ENCODE data around the gene NRXN3.
"Not testable (repeated sequence)": the region's sequence is repeated elsewhere in the genome, so short reads cannot be mapped to it uniquely, and the experiment has no call there.

NRXN3 gene

DNA sequence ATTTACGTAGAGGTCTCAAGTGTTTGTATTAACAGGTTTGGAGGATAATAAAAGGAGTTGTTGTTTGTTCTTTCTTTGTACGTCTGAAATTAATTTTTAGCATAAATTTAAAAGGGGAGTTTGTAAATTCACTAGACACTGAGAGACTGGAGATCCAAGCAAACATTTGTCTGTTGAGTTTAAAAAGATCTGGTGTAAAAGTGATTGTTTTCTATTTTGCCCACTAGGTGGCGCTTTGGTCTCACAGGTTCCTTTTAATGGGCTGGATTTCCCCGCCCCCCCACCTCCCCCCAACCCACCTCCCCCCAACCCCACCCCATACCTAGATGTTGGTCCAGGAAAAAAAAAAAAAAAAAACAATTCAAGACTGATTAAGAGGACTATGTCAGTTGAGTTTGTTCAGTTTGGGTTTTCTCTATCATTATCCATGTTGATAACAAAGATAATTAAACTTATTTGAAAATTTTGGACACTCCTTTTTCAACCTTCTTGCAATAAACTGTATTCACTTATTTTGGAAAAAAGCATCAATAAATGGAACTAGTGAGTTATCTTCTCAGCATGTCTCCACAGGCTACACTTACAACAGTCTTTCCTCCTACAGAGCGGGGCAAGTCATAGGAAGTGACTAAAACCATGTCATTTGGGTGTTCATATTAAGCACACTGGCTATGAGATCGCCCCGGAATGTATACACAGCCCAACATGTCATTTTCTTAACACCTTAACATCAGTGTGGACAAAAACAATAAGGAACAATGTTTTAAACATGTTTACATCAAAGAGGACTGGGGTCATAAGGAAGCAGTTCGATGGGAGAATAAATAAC lies 841.1 kb downstream of the NRXN3 start:
- no peaks in the 10 kb centered on the region for H3K9me3 Mint-ChIP-seq
- no peaks in the 10 kb centered on the region for H3K27me3 Mint-ChIP-seq (ENCODE audit: low read depth)
- no peaks in the 10 kb centered on the region for H3K36me3 Mint-ChIP-seq (ENCODE audit: low read depth)
- DNase-seq (ENCODE audit: low spot score) = no peak
- H3K4me3 Mint-ChIP-seq = no peak overlapping the region
- no peaks in the 10 kb centered on the region for H3K4me1 Mint-ChIP-seq (ENCODE audit: low read depth)
- no peak overlapping the region for H3K27ac Mint-ChIP-seq

DNA sequence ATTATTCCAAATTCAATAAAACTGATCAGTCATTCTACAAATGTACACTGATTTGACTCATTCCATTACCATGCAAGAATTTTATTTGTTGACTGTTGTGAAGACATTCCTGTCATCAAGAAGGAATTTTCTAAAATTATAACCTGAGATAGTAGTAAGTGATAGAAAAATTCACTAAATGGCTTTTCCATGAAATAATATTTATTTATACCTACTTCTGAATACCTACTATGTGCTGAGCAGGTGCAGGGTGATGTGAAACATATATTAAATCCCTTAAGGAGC lies 841.7 kb downstream of the NRXN3 start:
- Mint-ChIP-seq H3K4me3 (no peak overlapping the region), H3K9me3 (no peaks in the 10 kb centered on the region), H3K27me3 (ENCODE audit: low read depth) (no peaks in the 10 kb centered on the region), H3K36me3 (ENCODE audit: low read depth) (no peaks in the 10 kb centered on the region), H3K27ac (no peak overlapping the region), H3K4me1 (ENCODE audit: low read depth) (no peaks in the 10 kb centered on the region)
- no peak for DNase-seq (ENCODE audit: low spot score)

DNA sequence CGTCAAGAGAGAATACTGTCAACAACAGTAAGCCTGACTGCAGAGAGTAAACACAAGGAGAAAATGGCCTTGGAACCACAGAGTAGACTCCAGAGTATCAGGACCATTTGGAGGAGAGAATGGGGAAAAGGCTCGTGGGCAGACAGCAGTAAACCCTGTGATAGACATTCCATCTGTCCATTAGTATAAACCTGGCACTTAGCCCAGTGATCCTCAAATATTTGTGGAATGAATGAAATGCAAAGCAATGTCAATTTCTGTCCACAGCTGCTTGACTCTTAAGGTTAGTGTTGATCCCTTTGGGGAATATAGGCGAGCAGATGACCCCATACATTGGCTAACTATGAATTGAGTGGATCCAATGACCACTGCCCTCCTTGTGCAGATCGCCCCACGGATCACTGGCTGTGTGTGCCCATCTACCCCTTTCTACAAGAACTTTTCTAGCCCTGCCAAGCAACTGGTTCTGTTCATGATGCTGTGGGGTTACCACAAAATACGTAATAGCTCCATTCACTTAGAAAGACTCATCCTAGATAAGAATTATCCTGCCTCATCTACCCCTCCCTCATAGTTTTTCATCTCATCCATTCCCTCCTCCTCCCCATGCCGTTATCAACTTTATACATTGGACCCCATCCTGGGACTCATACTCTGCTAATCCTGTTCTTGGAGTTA lies 846.8 kb downstream of the NRXN3 start:
- Mint-ChIP-seq H3K36me3 (ENCODE audit: low read depth) (no peaks in the 10 kb centered on the region), H3K9me3 (no peaks in the 10 kb centered on the region), H3K27ac (no peak overlapping the region)

DNA sequence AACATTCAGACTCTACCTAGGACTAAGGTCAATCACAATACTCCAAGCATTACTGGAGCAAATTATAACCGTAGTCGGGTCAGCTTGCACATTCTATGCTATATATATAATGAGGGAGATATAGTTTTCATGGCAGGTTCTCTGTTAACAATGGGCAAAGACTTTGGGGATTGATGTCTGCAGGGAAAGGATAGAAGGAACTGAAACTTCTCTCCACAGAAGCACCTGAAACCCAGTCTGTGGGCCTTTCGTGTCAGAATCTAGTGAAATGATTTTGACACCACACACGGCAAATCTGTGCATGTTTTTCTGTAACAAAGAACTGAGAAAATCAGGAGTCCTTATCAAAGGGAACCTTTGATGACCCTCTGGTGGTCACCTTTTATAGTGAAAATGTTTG lies 847.4 kb downstream of the NRXN3 start:
- no peaks in the 10 kb centered on the region for H3K36me3 Mint-ChIP-seq (ENCODE audit: low read depth)
- H3K4me3 Mint-ChIP-seq = no peak overlapping the region
- no peaks in the 10 kb centered on the region for H3K4me1 Mint-ChIP-seq (ENCODE audit: low read depth)
- no peaks in the 10 kb centered on the region for H3K9me3 Mint-ChIP-seq
- DNase-seq (ENCODE audit: low spot score) = no peak
- no peak overlapping the region for H3K27ac Mint-ChIP-seq
- H3K27me3 Mint-ChIP-seq (ENCODE audit: low read depth) = no peaks in the 10 kb centered on the region

More for the DNA sequence above, 846.8 kb downstream of the NRXN3 start:
- Mint-ChIP-seq H3K27me3 (ENCODE audit: low read depth) (no peaks in the 10 kb centered on the region), H3K4me1 (ENCODE audit: low read depth) (no peaks in the 10 kb centered on the region), H3K4me3 (no peak overlapping the region)
- DNase-seq (ENCODE audit: low spot score) = no peak

DNA sequence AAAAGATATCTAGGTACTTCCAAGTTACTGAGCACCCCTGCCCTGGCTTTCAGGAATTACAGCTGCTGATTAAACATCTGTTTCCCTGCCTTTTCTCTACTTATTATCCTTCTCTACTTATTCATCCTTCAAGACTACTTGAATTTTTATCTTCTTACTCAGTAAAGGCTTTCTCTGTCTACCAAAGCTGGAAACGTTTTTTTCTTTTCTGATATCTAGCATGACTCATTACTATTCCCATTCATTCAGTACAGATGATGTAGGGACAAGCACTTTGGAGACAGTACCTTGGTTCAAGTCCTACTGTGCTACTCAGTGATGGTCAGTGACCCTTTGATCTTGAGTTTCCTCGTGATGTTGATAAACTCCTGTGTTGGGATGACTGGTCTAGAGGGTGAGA lies 848.7 kb downstream of the NRXN3 start:
- Mint-ChIP-seq H3K9me3 (no peaks in the 10 kb centered on the region), H3K36me3 (ENCODE audit: low read depth) (no peaks in the 10 kb centered on the region), H3K4me3 (no peak overlapping the region), H3K27ac (no peak overlapping the region), H3K27me3 (ENCODE audit: low read depth) (no peaks in the 10 kb centered on the region), H3K4me1 (ENCODE audit: low read depth) (no peaks in the 10 kb centered on the region)
- no peak for DNase-seq (ENCODE audit: low spot score)

DNA sequence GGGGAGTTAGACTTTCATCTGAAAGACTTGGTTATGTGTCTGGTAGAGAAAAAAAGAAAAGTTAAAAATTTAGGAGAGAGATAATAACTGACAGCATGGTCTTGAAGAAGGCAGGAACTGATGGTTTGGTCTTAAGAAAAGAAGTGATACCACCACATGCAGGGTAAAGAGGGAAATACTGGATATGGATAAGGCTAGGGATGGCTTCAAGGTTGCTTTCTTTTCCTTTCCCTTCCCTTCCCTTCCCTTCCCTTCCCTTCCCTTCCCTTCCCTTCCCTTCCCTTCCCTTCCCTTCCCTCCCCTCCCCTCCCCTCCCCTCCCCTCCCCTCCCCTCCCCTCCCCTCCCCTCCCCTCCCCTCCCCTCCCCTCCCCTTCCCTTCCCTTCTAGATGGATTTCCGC lies 849.7 kb downstream of the NRXN3 start:
- H3K36me3 Mint-ChIP-seq (ENCODE audit: low read depth); H3K4me3 Mint-ChIP-seq; H3K9me3 Mint-ChIP-seq; H3K27me3 Mint-ChIP-seq (ENCODE audit: low read depth); H3K27ac Mint-ChIP-seq; DNase-seq (ENCODE audit: low spot score); H3K4me1 Mint-ChIP-seq (ENCODE audit: low read depth): not testable (repeated sequence)

DNA sequence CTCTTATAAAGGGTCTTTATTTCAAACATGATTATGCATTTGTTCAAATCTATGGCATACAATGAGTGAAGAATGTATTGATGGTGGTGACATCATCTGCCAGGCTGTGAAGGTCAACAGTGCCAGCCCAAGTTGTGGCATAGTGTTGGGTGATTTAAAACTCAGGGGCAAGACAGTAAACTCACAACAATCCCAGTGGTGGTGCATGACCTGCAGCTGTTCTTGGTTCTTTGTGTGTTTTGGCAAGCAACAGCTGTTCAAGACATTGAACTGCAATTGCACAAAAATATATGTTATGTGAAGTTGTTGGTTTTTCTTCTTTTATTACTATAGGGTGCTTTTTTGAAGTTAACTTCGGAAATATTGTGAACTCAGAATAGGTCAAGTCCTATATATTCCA lies 851.6 kb downstream of the NRXN3 start:
- no peaks in the 10 kb centered on the region for H3K9me3 Mint-ChIP-seq
- no peaks in the 10 kb centered on the region for H3K36me3 Mint-ChIP-seq (ENCODE audit: low read depth)
- no peaks in the 10 kb centered on the region for H3K4me1 Mint-ChIP-seq (ENCODE audit: low read depth)
- no peak overlapping the region for H3K4me3 Mint-ChIP-seq
- H3K27me3 Mint-ChIP-seq (ENCODE audit: low read depth) = no peaks in the 10 kb centered on the region
- no peak overlapping the region for H3K27ac Mint-ChIP-seq
- DNase-seq (ENCODE audit: low spot score) = no peak

DNA sequence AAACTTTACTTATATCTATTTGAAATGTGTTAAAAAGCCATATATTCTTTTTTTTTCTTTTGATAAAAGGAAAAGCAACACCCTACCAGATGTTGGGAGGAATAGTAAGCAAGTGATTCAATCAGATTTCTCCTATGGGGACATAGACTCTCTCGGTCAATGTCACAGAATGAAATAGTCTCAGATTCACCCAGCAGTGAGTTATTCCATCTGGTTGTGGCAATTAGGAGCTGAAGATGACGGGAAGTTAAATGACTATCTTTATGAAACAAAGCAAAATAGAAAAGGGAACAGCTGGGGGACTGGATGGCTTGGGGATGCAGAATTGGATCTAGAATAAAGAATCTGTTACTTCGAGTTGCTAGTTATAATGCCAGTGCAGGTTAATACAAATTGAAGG lies 857.0 kb downstream of the NRXN3 start:
- no peak overlapping the region for H3K27ac Mint-ChIP-seq
- H3K4me3 Mint-ChIP-seq = no peak overlapping the region
- no peaks in the 10 kb centered on the region for H3K27me3 Mint-ChIP-seq (ENCODE audit: low read depth)
- no peaks in the 10 kb centered on the region for H3K9me3 Mint-ChIP-seq
- no peaks in the 10 kb centered on the region for H3K36me3 Mint-ChIP-seq (ENCODE audit: low read depth)
- H3K4me1 Mint-ChIP-seq (ENCODE audit: low read depth) = no peaks in the 10 kb centered on the region
- no peak for DNase-seq (ENCODE audit: low spot score)

DNA sequence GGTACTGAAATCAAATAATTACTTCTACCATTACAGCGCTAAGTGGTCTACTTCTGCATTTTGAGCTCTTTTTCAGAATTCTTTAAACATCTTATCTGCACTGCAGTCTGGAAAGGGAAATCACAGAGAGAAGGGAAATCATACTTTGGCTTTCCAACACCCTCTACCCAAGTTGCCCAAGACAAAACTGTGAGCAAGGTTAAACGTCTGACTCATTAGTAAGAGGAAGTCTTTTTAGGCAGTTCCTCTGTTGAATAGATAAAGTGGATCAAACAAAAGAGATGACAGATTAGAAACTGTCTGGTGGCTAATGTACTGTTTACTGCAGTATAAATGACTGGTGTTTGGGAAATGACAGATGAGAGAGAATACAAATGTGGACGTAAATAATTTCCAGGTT lies 858.1 kb downstream of the NRXN3 start:
- H3K27me3 Mint-ChIP-seq (ENCODE audit: low read depth) = no peaks in the 10 kb centered on the region
- H3K36me3 Mint-ChIP-seq (ENCODE audit: low read depth) = no peaks in the 10 kb centered on the region
- no peaks in the 10 kb centered on the region for H3K4me1 Mint-ChIP-seq (ENCODE audit: low read depth)
- H3K9me3 Mint-ChIP-seq = no peaks in the 10 kb centered on the region
- no peak overlapping the region for H3K27ac Mint-ChIP-seq
- no peak overlapping the region for H3K4me3 Mint-ChIP-seq
- no peak for DNase-seq (ENCODE audit: low spot score)

DNA sequence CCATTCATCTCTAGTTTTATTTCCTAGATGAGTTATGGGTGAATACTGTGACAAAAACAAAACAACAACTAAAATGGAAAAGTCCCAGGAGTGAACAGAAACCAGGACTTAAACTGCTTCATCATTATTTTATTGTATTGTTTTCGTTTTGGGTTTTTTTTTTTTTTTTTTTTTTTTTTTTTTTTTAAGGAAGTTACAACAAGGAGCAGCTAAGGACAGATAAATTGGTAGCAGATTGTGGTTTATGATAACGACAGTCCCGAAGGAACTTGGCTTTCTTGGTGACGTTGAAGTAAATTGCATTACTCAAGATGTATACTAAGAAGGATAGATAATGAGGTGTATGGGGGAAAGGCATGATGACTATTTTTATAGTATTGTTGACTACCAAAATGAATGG lies 866.3 kb downstream of the NRXN3 start:
- H3K4me1 Mint-ChIP-seq (ENCODE audit: low read depth) = no peaks in the 10 kb centered on the region
- H3K36me3 Mint-ChIP-seq (ENCODE audit: low read depth) = no peaks in the 10 kb centered on the region
- H3K27ac Mint-ChIP-seq = no peak overlapping the region
- H3K9me3 Mint-ChIP-seq = no peaks in the 10 kb centered on the region
- H3K4me3 Mint-ChIP-seq = no peak overlapping the region
- H3K27me3 Mint-ChIP-seq (ENCODE audit: low read depth) = no peaks in the 10 kb centered on the region
- no peak for DNase-seq (ENCODE audit: low spot score)

DNA sequence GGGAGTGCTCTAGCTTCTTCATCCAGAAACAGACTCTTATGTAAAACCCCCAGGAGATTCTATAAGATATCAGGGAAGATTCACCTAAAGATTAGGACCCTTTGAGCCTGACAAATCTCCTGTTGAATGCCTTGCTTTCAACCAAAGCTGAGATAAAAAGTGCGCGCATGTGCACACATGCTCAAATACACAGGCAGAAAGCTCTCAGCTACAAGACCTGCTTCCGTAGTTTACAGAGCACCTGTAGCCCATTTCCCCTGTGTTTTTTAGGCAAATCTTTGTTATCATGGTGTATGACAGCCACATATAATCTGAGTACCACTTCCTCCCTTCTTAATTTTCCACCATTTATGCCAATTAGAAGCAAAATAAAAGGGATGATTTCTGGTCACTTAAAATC lies 866.9 kb downstream of the NRXN3 start:
- H3K4me1 Mint-ChIP-seq (ENCODE audit: low read depth) = no peaks in the 10 kb centered on the region
- no peaks in the 10 kb centered on the region for H3K27me3 Mint-ChIP-seq (ENCODE audit: low read depth)
- no peak overlapping the region for H3K4me3 Mint-ChIP-seq
- no peaks in the 10 kb centered on the region for H3K9me3 Mint-ChIP-seq
- no peak overlapping the region for H3K27ac Mint-ChIP-seq
- no peaks in the 10 kb centered on the region for H3K36me3 Mint-ChIP-seq (ENCODE audit: low read depth)
- DNase-seq (ENCODE audit: low spot score) = no peak

DNA sequence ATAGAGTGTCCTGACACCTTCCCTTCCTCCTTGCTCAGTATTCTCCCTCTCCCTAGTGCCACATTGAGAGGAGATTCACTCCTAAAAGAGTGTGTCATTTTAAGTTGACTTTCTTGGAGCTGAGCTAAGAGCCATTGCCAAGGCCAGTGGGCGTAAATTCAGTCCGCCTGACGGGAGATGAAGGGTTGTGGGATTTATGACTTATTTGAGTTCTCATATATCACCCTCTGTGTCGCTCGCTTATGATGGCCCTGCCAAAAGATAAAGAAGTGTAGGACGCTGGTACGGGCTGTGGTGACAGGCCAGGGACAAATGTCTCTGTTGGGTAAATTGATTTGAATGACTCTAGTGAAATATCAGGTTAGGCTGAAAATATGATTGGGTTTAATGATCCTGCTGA lies 867.4 kb downstream of the NRXN3 start:
- Mint-ChIP-seq H3K4me3 (no peak overlapping the region), H3K9me3 (no peaks in the 10 kb centered on the region), H3K36me3 (ENCODE audit: low read depth) (no peaks in the 10 kb centered on the region), H3K27ac (no peak overlapping the region), H3K27me3 (ENCODE audit: low read depth) (no peaks in the 10 kb centered on the region), H3K4me1 (ENCODE audit: low read depth) (no peaks in the 10 kb centered on the region)
- no peak for DNase-seq (ENCODE audit: low spot score)

DNA sequence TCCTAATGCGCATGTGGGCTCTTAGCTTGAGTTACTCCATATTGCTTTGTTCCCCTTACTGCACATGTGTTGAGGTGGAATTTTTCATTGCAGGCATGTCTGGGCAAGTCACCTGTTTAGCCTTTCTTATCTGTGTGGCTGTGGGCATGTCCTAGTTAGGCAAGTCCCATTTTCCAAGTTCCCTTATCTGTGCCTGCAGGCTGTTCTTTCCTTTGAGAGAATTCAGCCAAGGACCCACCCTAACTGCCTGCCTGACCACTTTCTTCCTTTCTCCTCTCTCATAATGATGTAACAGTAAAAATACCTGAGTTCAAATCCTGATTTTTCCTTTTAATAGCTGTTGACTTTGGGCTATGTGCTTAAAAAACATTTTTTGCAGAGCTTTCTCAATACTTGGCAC lies 870.6 kb downstream of the NRXN3 start:
- H3K27me3 Mint-ChIP-seq (ENCODE audit: low read depth) = no peaks in the 10 kb centered on the region
- no peaks in the 10 kb centered on the region for H3K4me1 Mint-ChIP-seq (ENCODE audit: low read depth)
- H3K9me3 Mint-ChIP-seq = no peaks in the 10 kb centered on the region
- DNase-seq (ENCODE audit: low spot score) = no peak
- no peak overlapping the region for H3K27ac Mint-ChIP-seq
- H3K4me3 Mint-ChIP-seq = no peak overlapping the region
- no peaks in the 10 kb centered on the region for H3K36me3 Mint-ChIP-seq (ENCODE audit: low read depth)

DNA sequence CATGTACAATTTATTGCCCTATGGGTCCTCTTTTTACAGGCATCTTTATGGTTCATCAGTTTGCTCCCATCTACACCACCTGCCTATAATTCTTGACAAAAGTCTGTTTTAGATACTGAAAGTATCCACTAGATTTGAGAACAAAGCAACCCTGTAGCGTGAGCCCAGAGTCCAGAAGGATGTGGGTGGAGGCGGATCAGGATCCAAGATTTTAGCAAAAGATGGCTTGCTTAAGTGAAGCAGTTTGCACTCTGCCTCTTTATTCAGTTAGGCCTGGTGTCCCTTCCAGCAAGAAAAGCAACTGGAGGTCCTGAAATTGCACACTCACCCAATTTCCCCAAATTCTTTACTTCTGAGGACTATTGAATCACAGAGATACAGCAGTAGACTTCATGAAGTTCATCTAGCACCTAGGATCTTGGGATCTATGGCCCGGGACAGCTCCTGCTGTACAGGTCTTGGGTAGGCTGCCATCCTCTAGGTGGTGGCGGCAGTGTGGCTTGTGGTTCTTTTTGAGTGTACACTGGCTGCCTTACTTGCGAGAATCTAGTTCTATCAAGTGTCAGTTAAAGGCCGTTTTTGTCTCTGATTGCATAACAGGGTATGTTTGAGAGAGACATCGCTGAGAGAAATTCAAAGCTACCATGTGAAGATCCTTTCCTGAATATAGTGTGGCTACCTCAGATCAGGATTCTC lies 873.2 kb downstream of the NRXN3 start:
- Mint-ChIP-seq H3K27ac (no peak overlapping the region), H3K36me3 (ENCODE audit: low read depth) (no peaks in the 10 kb centered on the region), H3K4me3 (no peak overlapping the region), H3K4me1 (ENCODE audit: low read depth) (no peaks in the 10 kb centered on the region), H3K27me3 (ENCODE audit: low read depth) (no peaks in the 10 kb centered on the region), H3K9me3 (no peaks in the 10 kb centered on the region)
- DNase-seq (ENCODE audit: low spot score) = no peak
